Skeletal muscle cell (primary cell): ENCODE results near the gene ABR.
"Not testable (repeated sequence)": the region's sequence is repeated elsewhere in the genome, so short reads cannot be mapped to it uniquely, and the experiment has no call there.

ENCODE experiments used
- DNase-seq: peaks from one replicate; pipeline ENCODE4 v3.0.0-alpha.2; 2010; ENCODE audit warnings: low read depth
- H3K4me3 ChIP-seq: 2 replicates; pipeline ENCODE4 v1.5.1; 2011; ENCODE audit warnings: low read depth, mild to moderate bottlenecking, control low read depth, low read length, moderate library complexity

ABR gene

DNA sequence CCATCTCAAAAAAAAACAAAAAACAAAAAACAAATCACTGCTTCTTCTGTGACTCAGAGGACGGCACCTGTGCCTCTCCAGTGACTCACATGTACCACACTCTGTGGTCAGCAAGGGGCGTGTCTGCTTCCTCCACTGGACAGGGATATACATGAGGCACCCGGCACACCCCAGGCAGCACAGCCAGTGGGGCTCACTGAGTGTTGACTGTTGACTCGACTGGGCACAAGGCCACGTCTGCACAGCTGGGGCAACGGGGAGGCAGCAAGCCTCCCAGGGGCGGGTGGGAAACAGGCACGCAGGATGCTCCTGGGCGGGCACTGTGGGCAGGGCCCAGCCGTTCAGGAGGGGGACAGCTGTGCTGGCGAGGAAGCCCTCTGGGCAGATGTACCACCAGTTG, 118.8 kb downstream of the ABR start:
- no peak overlapping the region for H3K4me3 ChIP-seq
- peak; percentile 95 for DNase-seq

- H3K4me3 ChIP-seq: no peak overlapping the region
- no peak for DNase-seq
Observed at GRCh38 chr17:1059131-1059795, 120.5 kb downstream of the ABR start.

DNA sequence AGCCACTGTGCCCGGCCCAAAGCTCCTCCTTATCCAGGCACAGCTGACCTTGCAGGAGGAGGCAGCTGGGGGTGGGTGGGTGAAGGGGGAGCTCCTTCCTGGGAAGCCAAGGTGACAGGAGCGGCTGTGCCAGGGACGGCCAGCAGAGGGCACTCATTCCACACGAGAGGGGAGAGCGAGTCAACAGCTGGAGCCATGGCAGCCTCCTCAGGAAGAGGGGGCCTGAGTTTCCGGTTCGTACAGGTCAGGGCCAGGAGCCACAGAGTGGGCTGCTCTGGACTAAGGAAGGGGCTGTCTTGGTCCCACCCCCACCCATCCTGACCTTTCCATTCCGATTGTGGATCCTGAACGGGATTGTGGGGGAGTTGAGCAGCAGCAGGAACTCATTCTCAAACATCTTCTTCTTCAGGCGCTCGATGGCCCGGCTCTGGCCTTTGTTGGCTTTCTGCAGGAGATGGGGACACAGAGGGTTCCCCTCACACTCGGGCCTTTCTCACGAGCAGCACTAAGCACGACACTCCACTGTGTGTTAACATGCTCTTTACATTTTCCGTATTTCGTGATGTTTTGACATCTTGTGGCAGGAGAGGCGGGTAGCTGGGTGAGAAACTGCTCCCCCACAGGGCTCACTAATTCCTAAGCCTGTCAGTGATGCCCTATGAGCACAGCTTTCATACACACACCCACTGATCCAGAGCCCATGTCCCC, 121.2 kb downstream of the ABR start:
- no peak overlapping the region for H3K4me3 ChIP-seq
- no peak for DNase-seq

DNA sequence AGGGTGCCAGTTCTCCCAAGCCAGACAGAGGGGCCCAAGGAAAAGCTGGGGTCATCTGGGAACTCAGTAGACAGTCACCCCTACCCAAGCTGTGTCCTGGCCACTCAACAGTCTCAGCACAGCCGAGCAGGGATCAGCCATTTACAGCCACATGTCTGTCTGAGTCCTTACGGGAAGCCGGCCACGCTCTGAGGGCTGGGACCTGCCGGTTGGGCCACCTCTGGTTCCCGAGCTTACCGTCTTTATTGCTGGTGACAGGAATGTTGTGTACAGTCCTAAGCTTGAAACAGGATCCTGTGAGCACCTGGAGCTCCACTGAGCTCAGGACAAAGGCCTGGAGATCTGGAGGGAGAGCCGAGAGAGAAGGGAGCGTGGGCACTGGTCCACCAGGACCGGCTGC, 123.0 kb downstream of the ABR start:
- DNase-seq: no peak
- H3K4me3 ChIP-seq: no peak overlapping the region

- no peak for DNase-seq
- H3K4me3 ChIP-seq: no peak overlapping the region
Observed at GRCh38 chr17:1055751-1056645, 123.8 kb downstream of the ABR start.

GRCh38 chr17:1055231-1055630, 124.5 kb downstream of the ABR start:
- H3K4me3 ChIP-seq: no peak overlapping the region
- no peak for DNase-seq

DNA sequence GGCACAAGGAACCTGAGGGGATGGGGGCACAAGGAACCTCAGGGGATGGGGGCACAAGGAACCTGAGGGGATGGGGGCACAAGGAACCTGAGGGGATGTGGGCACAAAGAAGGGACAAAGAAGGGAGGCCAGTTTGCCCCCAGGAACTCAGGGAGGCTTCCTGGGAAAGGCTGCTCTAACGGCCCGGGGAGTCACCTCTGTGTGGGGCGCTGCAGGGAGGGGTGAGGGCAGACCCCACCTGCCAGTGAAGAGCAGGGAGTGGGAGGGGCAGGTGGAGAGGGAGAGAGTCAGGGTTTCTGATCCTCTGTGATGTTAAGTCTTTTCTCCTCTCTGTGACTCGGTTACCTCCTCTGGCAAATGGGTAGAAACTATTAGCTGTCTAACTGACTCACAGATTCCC, 125.1 kb downstream of the ABR start:
- DNase-seq: no peak
- no peak overlapping the region for H3K4me3 ChIP-seq

GRCh38 chr17:1053661-1054360, 126.0 kb downstream of the ABR start:
- H3K4me3 ChIP-seq: no peak overlapping the region
- DNase-seq: no peak

DNA sequence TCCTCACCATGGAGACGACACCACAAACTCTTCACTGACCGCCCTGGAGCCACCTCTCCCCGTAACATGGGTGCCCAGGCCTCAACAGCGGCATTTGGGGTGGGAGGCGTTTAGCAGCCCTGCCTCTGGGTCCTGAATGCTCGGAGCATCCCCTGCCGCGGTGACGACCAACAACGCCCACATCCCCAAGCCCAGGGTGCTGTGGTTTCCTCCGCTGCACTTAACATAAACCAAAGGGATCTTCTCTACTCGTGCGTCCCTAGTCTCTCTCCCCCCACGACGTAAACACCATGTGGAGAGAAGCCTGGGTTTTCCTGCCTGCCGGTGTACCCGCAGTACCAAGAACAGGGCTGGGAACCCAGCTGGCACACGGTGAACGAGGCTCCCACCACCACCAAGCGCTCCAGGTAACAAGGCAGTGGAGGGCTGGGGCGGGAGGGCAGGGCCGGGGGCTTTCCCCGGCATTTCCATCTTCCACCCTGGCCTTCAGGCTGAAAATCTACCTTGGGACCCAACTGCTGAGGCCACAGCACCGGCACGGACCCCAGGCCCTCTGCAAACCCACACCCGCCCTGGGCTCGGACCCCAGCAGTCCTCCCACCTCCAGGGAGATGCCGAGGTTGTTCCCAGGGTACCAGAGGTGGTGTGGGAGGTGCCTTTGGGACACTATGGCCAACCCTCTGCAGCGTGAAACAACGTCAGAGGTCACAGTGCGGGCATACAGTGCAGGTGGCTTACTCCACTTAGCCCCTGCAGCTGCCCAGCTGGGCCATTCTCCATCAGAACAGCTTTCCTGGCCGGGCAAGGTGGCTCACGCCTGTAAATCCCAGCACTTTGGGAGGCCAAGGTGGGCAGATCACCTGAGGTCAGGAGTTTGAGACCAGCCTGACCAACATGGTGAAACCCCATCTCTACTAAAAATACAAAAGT, 128.5 kb downstream of the ABR start:
- no peak for DNase-seq
- no peak overlapping the region for H3K4me3 ChIP-seq

DNA sequence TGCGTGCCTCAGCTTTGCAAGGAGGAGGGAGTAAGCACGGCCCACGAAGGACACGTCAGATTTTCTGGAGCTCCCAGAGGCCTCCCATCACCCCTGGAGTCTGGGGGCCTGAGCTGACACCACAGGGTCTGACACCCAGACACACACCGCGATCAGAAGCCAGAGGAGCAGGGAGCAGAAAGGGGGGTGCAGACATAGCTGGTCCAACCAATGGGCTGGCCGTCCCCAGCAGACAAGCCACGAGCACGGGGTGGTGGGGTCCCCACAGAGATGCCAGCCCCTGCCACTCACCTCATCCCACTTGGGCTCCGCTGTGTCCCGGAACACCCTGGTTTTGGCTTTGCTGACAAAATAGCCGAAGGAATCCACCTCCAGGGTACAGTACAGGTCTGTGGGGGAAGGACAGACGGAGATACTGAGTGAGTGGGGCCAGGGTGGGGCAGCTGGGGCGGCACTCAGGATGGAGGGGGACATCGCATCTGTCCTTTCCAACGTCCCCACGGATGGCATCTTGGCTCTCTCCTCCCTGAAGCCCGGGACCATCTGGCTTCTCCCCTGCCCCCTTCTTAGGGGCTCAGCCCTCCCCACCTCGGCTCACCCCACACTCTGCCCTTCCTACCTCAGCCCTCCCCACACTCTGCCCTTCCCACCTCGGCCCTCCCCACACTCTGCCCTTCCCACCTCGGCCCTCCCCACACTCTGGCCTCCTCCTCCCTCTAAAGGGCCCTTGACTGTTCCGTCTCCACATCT, 129.4 kb downstream of the ABR start:
- H3K4me3 ChIP-seq: no peak overlapping the region
- DNase-seq: no peak

- H3K4me3 ChIP-seq: no peak overlapping the region
- DNase-seq: no peak
Observed at GRCh38 chr17:1049446-1050225, 130.1 kb downstream of the ABR start.

DNA sequence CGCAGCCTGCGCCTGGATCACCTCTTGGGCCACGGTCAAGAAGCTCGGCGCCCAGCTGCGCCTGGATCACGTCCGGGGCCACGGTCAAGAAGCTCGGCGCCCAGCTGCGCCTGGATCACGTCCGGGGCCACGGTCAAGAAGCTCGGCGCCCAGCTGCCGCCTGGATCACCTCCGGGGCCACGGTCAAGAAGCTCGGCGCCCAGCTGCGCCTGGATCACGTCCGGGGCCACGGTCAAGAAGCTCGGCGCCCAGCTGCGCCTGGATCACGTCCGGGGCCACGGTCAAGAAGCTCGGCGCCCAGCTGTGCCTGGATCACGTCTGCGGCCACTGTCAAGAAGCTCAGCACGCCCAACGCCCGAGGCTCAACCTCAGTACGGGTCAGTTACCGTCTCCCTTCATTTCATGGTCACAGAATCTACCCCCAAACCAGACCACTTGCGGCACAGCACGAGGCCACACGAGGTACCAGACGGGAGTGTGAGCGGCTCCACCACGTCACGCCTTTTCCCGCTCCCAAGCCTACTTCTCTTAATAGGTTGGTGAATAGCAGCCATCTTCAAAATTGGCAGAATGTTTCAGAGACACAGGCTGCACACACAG, 131.2 kb downstream of the ABR start:
- H3K4me3 ChIP-seq, DNase-seq: not testable (repeated sequence)

GRCh38 chr17:1047879-1048470, 131.8 kb downstream of the ABR start:
- no peak for DNase-seq
- H3K4me3 ChIP-seq: no peak overlapping the region

DNA sequence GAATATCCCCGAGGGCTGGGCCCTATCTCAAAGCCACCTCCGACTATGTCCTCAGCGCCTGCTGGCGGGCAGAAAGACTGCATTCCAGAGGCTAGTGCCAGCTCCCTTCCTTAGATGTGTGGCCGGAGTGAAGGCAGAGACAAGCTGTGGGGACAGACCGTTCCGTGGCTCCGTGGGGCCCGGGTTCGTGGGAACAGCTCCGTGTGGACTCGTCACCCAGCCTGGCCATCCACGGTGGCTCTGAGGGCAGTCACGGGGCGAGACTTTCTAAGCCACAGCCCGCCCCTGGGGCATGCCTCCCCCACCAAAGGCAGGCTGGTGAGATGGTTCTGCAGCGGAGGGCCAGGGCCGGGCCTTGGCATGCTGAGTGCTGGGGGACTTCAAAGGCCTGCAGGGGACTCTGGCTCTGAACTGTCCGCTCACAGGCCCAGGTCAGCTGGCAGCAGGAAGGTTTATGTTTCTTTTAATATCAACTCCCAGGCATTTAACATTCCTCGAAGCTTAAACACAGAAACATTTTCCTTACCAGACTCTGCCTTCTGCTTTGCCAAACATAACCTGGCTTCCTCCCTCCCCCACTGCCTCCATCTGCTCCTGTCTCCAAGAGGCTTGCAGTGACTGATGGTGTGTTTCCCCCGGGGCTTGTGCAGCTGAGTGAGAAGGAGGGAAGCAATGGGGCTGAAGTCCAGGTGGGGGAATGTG, 132.5 kb downstream of the ABR start:
- no peak for DNase-seq
- no peak overlapping the region for H3K4me3 ChIP-seq

GRCh38 chr17:1045456-1045855, 134.3 kb downstream of the ABR start:
- no peak for DNase-seq
- no peak overlapping the region for H3K4me3 ChIP-seq

GRCh38 chr17:1044387-1045009, 135.3 kb downstream of the ABR start:
- H3K4me3 ChIP-seq: not testable (repeated sequence)

More at GRCh38 chr17:1044387-1045009, 135.3 kb downstream of the ABR start:
- not testable (repeated sequence) for DNase-seq
